Mammary epithelial cell (primary cell): Measurements from ENCODE around the gene DNAH1.

Experiments used
- EZH2 ChIP-seq: IDR thresholded peaks from 2 replicates; pipeline ENCODE4 v1.6.1; 2012; ENCODE audit warnings: low read length, inconsistent platforms, borderline replicate concordance
- TF ChIP-seq, protein P1 (sequence below), 2 donors: IDR thresholded peaks in 1 of 2; conservative IDR thresholded peaks in 1 of 2; 2 replicates each; pipeline ENCODE4 v1.5.1; 2011 to 2012; ENCODE audit warnings: inconsistent platforms in 2 of 2, low read length in 2 of 2, mild to moderate bottlenecking in 2 of 2, control low read depth in 1 of 2, low read depth in 1 of 2; ENCODE audit not compliant: insufficient read depth in 1 of 2; ENCODE audit errors: extremely low read depth in 1 of 2

DNA sequence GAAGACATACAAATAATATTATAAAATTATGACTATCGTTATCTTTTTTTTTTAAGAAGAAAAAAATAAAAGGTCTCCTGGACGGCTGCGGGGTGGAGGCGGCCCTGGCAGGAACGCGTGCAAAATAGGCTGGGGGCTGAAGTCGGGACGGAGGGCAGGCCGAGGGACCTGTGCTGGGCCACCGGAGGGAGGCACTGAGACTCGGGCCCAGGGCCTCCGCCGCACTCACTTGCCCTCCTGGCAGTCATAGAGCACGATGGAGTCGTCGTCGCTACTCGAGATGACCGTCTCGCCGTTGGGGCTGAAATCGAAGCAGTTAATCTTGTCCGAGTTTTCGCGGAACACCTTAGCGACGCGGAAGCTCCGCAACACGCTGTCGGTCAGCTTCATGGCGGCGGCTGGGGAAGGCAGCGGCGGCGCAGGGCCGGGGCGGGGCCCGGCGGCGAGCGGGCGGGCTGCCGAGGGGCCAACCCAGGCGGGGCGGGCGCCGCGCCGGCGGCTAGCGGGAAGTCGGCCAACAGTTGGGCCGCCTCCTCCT, 38.1 kb upstream of the DNAH1 start:
- no peak for TF ChIP-seq EZH2
- TF ChIP-seq, protein P1, sequence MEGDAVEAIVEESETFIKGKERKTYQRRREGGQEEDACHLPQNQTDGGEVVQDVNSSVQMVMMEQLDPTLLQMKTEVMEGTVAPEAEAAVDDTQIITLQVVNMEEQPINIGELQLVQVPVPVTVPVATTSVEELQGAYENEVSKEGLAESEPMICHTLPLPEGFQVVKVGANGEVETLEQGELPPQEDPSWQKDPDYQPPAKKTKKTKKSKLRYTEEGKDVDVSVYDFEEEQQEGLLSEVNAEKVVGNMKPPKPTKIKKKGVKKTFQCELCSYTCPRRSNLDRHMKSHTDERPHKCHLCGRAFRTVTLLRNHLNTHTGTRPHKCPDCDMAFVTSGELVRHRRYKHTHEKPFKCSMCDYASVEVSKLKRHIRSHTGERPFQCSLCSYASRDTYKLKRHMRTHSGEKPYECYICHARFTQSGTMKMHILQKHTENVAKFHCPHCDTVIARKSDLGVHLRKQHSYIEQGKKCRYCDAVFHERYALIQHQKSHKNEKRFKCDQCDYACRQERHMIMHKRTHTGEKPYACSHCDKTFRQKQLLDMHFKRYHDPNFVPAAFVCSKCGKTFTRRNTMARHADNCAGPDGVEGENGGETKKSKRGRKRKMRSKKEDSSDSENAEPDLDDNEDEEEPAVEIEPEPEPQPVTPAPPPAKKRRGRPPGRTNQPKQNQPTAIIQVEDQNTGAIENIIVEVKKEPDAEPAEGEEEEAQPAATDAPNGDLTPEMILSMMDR (conservative IDR thresholded peaks at IDR 0.05 in 1 of 2, IDR thresholded peaks at IDR 0.05 in 1 of 2; ENCODE audit: extremely low read depth in 1 of 2, insufficient read depth in 1 of 2, low read depth in 1 of 2, low read length in 2 of 2) = peak; percentile 18 to 56
